Measurements from ENCODE around the gene WNT9B.

WNT9B gene

DNA sequence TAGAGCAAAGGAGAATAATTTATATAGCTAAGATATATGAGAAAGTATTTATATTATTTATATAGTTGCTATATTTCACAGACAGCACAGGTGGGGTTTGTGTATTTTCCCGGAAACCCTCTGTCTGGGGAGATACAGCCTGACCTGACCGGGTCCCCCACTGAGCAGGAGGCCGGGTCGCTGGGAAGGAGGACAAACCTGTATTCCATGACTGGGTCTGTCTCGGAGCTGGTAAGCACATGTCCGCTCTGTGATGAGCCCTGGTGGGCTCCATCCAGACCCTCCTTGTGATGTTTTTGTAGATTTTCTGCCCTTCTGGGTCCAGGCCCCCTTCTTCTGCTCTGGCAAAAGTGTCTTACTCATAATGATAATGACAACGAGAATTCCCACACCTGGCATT lies 27.7 kb downstream of the WNT9B start:
- no peak overlapping the region for H3K4me3 ChIP-seq (ENCODE audit: low read depth, low read length)

DNA sequence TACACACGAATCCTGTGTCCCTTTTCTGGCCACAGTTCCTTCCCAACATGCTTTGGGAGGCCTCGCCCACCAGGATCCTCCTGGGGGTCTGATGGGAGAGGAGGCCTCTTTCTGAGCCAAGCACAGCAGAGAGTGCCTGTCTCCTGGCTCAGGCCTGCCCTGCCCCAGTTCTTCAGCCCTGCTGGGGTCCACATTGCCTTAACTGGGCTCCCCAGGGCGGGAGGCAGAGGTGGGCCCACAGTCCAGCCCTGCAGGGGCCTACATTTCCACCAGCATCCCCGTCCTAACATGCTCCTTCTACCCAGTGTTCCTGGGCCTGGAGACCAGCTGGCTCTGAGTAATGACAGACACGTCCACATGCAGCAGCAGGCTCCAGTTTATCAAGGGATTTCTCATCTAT lies 29.6 kb downstream of the WNT9B start:
- no peak overlapping the region for H3K4me3 ChIP-seq (ENCODE audit: low read depth, low read length)

DNA sequence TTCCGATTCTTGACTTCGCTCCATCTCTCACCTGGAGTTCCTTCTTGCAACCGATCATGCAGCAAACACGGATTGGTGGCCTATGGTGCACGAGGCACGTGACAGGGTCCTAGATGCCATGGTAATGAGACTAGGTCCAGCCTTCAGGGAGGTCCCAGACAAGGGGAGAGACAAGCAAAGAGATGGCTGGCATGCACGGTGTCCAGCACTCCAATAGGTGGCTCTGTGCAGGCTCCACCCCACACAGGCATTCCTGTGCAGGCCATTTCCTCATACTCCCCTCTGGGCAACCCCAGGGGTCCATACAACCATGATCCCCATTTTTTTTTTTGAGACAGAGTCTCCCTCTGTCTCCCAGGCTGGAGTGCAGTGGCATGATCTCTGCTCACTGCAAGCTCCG lies 31.3 kb downstream of the WNT9B start:
- H3K4me3 ChIP-seq (ENCODE audit: low read depth, low read length), result no peak overlapping the region

DNA sequence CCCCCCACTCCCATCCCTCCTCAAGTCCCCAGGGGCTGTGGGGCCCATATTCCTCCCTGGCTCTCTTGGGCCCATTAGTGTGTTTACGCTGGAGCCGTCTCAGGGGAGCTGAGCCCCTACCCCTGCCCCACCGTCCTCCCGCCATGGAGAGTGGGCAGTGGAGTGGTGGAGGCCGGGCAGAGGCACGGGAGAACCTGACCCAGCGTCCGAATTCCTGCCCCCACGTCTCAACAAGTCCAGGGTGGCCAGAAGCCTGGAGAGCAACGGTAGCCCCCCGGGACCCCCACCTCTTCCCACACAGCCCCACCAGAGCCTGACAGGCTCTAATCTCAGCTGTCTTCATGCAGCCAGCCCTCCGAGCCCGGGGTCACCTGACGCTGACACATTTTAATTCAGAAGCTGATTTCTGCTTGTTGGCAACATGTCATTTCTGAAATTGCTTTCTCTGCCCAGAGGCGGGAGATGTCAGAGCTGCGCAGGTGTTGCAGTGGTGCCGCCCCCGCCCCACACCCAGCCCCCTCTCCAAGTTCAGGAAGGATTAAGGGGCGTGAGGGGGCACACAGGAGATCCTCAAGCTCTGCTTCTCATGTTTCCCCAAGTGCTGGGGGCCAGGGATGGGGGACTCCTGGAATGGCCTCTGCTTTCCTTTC lies 32.6 kb downstream of the WNT9B start:
- H3K4me3 ChIP-seq (ENCODE audit: low read depth, low read length), result no peak overlapping the region

DNA sequence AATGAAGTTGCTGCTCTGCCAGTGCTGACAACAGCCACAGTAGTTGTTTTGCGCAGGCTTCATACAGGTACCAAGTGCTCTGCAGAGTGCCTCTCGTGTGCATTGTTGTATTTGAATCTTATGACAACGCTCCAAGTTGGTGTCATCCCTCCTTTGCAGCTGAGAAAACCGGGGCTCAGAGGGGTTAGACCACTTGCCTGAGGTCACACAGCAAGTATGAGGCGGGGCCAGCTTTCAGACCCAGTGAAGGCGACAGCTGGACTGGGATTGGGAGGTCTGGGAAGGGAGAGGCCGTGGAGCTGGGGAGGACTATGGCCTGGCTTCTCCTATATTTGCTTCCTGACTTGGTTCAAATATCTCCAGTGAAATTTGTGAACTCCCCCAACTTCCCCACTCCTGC lies 33.2 kb downstream of the WNT9B start:
- H3K4me3 ChIP-seq (ENCODE audit: low read depth, low read length), result no peak overlapping the region

DNA sequence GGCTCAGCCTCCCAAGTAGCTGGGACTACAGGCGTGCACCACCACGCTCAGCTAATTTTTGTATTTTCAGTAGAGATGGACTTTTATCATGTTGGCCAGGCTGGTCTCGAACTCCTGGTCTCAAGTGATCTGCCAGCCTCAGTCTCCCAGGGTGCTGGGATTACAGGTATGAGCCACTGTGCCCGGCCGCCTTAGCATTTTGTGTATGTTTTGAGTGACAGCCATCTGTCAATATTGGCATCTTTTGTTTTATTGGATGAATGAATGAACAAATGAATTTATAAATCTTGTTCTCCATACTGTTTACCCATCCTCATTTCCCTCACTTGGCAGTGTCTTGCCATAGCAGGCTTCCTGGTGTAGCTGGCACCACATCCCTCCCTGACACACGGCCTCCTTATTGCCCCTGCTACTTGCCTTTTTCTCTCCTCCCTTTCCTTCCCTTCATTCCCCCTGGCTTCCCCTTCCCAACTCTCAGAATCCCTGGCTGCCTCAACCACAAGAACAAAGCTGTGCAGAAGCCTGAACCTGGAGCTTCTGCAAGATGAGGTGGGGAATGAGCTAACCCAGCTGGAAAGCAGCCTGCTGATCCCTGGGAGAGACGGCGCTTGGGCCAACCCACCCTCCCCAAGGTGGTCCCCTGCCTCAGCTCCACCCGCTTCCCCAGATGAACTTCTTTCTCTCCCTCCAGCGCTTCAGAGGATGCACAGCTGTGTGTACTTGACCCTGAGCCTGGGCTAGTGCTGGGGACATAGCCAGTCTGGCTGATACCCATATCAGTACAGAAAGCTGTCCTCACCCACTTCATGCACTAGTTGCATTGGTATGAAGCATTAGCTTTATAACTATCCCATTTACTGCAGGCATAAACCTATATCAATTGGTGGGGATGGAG lies 34.3 kb downstream of the WNT9B start:
- H3K4me3 ChIP-seq (ENCODE audit: low read depth, low read length), result no peak overlapping the region

DNA sequence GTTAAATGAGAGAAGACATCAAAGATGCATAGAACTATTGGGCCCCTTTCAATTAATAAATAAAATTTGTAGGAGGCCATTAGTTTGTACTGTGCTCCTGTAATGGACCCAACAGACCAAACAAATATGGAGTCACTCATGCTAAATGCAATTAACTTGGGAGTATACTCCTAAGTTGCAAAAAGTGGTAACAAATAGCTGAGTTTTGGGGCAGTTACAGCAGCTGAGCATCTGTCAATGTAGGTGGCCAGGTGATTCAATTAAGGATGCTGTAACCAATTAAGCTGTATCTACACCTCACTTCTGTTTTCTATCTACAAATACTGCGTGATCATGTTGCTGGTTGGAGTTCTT lies 34.9 kb downstream of the WNT9B start:
- H3K4me3 ChIP-seq (ENCODE audit: low read depth, low read length), result no peak overlapping the region

DNA sequence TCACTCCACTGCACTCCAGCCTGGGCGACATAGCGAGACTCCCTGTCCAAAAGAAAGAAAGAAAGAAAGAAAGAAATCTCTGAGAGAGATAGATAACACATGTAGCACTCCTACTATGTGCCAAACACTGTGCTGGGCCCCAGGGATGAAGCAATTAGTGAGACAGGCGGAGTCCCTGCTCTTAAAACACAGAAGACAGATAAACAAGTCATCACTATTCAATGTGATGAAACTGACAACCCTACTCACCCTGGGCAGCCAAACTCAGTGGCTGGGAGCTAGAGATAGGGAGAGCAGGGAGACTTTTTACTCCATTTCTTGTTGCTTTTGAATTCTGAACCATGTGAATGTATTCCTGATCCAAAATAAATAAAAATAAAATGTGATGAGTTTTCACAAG lies 36.3 kb downstream of the WNT9B start:
- H3K4me3 ChIP-seq (ENCODE audit: low read depth, low read length), result no peak overlapping the region

DNA sequence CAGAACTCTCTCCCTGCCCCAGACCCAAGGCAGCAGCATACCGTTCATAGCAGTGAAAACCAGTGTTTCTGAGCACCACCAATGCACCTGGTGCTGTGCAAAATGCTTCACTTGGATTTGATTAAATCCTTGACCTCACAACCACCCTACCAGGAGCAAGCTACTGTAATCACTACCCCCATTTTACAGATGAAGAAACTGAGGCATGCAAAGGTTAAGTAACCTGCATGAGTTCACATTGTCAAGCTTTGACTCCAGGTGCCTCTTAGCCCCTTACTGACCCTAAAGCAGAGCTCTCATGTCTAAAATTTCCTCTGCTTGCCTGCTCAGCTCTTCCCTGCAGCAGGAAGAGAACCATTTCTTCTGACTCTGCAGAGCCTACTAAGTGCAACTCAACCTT lies 37.3 kb downstream of the WNT9B start:
- no peak overlapping the region for H3K4me3 ChIP-seq (ENCODE audit: low read depth, low read length)

DNA sequence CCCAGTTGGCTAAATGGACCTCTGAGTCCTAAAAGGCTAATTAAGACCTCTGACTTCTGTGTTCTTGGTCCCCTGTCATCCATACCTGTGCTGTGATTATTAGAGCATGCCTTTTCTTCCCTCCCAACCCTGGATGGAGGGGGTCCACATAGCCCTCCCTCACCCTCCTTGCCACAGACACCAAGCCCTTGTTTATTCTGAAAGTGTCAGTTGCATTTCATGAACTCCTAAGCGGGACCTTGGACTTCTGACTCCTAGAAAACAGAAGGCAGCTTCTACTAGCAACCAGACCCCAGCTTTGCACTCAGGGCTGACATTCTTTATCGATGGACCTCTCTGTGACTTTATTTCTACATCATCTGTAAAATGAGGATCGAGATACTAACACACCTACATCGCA lies 38.1 kb downstream of the WNT9B start:
- H3K4me3 ChIP-seq (ENCODE audit: low read depth, low read length), result no peak overlapping the region

DNA sequence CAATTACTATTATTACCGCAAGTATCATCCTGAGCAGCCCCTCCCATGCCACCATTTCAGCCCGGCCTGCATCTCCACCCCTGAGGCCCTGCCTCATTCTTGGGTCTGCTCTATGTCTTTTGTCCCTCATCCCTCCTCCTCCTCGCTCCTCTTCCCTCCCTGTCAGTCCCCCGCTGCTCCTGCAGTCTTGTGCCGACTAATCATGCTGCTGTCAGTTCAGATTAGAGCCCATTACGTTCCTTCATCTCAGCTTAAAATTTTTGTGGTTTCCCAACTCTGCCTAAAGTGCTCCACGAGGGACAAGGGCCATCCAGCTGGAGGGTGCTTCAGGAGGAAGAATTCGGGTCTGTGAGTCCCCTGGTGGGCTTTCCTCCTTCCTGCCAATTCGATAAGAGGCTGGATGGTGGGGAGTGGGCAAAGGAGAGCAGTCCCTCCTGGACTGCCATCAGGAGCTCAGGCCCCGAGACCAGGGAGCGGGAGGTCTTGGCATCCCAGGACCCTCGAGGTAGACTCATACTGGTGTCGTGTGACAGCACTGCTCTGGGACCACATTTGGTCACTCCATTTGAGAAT lies 38.7 kb downstream of the WNT9B start:
- no peak overlapping the region for H3K4me3 ChIP-seq (ENCODE audit: low read depth, low read length)

DNA sequence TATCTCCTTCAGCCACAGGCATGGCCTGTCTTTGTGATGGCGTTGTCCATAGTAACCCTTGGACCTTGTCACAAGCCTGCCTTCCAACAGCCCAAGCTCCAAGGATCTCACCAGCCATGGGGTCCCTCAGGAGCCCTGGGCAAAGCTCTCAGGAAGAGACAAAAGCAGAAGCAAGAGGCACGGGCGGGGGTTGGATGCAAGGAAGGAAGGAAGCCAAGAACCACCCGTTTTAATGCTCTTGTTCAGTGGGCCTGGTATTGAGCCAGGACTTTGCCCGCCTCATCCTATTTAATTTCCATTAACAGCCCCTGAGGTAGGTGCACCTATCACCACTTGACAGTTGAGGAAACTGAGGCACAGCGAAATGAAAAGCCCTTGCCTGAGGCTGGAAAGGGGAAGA lies 39.3 kb downstream of the WNT9B start:
- no peak overlapping the region for H3K4me3 ChIP-seq (ENCODE audit: low read depth, low read length)

DNA sequence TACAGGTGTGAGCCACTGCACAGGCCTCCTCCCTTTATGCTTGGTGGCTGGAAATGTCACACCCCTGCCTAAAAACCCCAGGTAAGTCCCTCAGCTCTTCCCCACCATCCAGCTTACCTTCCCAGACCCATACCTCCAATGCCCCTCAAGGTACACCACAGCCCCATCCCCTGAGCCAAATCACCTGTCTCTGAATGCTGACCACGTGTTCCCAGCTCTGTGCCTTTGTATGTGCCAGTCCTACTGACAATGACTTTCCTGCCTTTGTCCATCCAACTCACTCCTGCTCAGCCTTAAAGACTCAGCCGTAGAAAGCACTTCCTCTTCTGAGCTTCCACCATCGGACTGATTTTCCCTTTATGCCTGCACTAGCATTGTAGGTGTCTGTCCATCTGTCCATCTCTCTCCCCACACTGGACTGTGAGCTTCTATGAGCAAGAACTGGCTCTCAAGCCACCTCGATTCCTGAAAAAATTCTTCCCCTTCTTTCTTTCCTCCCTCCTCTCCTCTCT lies 40.9 kb downstream of the WNT9B start:
- no peak overlapping the region for H3K4me3 ChIP-seq (ENCODE audit: low read depth, low read length)

DNA sequence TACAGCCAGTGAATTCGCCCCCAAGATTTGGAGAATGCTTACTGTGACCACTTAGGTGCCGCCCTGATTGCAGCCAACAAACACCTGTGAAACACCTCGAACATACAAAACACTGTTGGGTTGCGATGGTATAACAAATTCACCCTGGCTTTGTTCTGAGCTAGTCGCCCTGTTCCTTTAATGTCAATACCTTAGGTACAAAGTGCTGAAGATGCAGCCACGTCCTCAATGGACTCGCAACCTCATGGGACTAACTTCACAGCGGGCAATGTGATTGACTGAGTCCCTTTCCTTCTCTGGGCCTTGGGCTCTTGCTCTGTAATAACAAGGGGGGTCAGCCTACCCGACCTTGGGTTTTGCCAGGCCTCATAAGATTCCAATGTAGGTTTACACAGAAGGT lies 42.6 kb downstream of the WNT9B start:
- H3K4me3 ChIP-seq (ENCODE audit: low read depth, low read length), result no peak overlapping the region

DNA sequence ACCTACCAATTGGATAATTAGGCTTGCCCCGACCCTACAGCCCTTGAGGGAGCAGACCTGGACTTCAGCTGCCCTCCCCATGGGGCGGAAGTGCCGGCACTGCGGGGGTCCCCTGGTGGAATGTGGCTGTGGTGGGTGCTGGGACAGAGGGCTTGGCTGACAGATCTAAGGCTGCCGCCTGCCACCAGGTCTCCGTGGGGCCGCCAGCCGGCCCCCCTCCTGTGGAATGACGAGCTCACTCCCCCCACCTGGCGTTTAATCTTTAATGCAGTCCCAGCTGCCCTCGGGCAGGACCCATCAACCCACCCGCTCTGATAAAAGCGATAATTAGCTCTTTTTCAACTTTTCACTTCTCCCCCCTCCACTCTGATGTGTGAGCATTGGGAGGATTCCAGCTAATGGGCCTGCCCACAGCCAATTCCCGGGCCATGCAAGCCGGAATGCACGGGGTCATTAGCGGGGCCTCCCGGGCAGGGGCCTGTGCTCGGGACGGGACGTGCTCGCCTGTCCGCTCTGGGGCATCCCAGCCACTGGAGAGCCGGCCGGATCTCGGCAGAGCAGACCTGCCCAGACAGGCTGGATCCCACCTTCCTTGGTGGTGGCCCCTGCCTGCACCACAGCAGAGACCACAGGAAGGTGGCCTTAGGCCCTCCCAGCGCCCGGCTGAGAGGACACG lies 43.2 kb downstream of the WNT9B start:
- H3K4me3 ChIP-seq (ENCODE audit: low read depth, low read length), result no peak overlapping the region

DNA sequence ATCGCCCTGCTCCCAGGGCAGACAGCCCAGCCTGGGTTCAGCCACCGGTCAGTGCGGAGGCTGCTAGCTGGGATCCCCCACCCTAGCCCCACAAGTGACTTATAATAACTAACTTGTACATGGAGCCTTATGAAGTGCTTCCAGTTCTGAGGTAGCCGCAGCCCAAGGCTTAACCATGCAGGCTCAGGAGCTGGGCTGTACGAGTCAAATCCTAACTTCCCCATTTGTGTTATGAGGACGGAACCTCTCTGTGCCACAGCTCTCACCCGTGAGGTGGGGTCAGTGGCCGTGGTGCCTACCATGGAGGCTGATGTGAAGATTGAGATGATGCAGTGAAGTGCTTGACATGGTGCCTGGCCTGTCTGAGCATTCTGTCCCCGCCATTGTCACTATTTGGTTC lies 43.8 kb downstream of the WNT9B start:
- H3K4me3 ChIP-seq (ENCODE audit: low read depth, low read length), result no peak overlapping the region

DNA sequence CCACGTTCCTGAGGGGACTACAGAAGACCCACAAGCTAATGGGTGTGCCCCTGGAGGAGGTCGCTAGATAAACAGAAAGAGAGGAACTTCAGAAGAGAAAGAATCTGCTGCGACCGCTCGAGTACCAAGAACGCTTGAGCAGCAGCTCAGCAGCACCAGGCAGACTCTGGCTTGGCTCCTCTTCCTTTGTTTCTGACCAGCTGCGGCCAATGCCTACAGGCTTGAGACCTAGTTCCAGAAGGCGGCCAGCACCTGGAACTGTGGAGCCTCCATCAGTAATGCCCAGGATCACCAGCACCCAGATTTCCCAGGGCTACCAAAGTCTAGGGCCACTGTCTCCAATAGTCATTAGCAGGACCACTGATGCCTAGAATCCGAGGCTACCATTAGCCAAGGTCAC lies 45.6 kb downstream of the WNT9B start:
- no peak overlapping the region for H3K4me3 ChIP-seq (ENCODE audit: low read depth, low read length)

DNA sequence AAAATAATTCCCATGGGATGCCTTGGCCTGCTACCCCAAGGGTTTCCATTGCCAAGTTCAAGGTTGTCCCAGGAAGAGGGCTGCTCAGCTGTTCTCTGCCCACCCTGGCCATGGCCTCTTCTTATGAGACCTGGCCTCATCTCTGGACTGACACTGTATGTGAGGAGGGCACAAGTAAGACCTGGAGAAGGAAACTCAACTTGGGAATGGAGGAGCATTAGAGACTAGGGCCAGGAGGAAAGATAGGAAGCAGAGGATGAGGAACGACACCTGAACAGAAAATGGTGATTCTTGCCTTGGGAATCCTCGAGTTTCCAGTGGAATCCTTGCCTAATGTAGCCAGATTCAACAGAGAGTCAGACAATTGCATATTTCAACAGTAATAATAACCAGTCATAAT lies 47.0 kb downstream of the WNT9B start:
- H3K4me3 ChIP-seq (ENCODE audit: low read depth, low read length), result no peak overlapping the region

DNA sequence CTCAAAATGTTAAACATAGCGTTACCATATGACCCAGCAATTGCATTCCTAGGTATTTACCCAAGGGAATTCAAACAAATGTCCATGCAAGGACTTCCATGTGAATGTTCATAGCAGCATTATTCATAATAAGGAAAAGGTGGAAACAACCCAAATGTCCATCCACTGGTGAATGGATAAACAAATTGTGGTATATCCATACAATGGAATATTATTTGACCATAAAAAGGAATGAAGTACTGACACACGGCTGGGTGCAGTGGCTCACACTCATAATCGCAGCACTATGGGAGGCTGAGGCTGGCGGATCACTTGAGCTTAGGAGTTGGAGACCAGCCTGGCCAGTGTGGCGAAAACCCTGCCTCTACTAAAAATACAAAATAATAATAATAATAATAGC lies 47.5 kb downstream of the WNT9B start:
- no peak overlapping the region for H3K4me3 ChIP-seq (ENCODE audit: low read depth, low read length)

DNA sequence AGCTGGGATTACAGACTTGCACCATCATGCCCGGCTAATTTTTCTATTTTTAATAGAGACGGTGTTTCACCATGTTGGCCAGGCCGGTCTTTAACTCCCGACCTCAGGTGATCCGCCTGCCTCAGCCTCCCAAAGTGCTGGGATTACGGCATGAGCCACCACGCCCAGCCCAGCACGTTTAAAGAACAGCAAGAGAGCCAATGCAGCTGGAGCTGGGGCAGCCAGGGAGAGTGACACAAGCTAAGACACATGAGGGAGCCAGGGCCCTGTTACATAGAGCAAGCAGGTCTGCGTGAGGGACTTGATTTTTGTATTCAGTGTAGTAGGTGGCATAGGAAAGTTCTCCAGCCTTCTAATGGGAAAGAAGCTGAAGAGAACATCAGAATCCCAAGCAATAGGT lies 49.9 kb downstream of the WNT9B start:
- H3K4me3 ChIP-seq (ENCODE audit: low read depth, low read length), result no peak overlapping the region
